AG04449 (cell line): ENCODE measurements around the gene OR1I1.
"Not testable (repeated sequence)": the region's sequence is repeated elsewhere in the genome, so short reads cannot be mapped to it uniquely, and the experiment has no call there.

Experiments
- CTCF ChIA-PET: fragments of 350-600 bp; formaldehyde crosslinking; extraction: SDS; loops from one replicate; lab custom pipeline; 2021; ENCODE audit warnings: antibody characterized with exemption; lab: Yijun Ruan, JAX
- POLR2A ChIA-PET: fragments of 400-600, 350-600 bp; formaldehyde crosslinking; extraction: SDS; loops from one replicate; lab custom pipeline; 2020; ENCODE audit warnings: antibody characterized with exemption, inconsistent platforms; lab: Yijun Ruan, JAX
- DNase-seq: peaks from one replicate; pipeline ENCODE4 v3.0.0-alpha.2; 2010; ENCODE audit warnings: low read depth, low spot score
- H3K4me3 ChIP-seq: 2 replicates; pipeline ENCODE4 v1.5.1; 2011; ENCODE audit warnings: low read depth, mild to moderate bottlenecking, control low read depth, low read length
- TF ChIP-seq, protein P1 (sequence below): IDR thresholded peaks from one replicate; pipeline ENCODE4 v1.5.1; 2011; ENCODE audit warnings: mild to moderate bottlenecking, moderate library complexity, low read length, control low read depth, inconsistent platforms; ENCODE audit not compliant: insufficient read depth; ENCODE audit errors: missing control alignments

OR1I1 gene

DNA sequence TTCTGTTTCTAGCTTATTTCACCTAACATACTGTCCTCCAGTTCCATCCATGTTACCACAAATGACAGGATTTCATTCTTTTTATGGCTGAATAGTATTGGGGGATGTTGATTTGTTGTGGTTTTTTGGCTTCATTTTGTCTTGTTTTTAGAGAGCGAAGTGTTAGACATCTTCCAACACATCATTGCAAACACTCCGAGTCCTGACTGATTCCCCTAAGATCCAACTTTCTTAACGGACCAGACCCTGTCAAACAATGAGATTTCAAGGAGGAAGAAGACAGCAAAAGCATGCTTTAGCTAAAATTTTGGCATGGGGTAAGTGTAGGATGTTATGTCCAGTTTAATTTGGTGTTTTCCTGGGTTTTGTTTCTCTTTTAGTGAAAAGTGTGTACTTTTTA, 36.5 kb upstream of the OR1I1 start:
- ChIA-PET POLR2A (no interaction called here), CTCF (no interaction called here)
- H3K4me3 ChIP-seq = no peak overlapping the region
- no peak for DNase-seq
- TF ChIP-seq, protein P1, sequence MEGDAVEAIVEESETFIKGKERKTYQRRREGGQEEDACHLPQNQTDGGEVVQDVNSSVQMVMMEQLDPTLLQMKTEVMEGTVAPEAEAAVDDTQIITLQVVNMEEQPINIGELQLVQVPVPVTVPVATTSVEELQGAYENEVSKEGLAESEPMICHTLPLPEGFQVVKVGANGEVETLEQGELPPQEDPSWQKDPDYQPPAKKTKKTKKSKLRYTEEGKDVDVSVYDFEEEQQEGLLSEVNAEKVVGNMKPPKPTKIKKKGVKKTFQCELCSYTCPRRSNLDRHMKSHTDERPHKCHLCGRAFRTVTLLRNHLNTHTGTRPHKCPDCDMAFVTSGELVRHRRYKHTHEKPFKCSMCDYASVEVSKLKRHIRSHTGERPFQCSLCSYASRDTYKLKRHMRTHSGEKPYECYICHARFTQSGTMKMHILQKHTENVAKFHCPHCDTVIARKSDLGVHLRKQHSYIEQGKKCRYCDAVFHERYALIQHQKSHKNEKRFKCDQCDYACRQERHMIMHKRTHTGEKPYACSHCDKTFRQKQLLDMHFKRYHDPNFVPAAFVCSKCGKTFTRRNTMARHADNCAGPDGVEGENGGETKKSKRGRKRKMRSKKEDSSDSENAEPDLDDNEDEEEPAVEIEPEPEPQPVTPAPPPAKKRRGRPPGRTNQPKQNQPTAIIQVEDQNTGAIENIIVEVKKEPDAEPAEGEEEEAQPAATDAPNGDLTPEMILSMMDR = no peak

DNA sequence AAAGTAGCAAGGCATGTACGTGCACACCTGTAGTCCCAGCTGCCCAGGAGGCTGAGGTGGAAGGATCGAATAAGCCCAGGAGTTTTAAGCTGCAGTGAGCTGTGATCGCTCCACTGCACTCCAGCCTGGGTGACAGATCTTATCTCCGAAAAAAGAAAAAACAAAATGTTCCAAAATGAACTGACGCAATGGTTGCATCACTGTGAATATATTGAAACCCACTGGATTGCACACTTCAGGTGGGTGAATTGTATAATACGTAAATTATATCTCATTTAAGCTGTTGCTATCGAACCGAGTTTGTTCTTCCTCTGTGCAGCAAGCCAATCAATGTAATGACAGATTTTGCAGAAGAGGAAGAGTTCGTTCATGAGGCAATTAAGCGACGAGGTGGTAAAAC, 34.3 kb upstream of the OR1I1 start:
- ChIA-PET CTCF (no interaction called here), POLR2A (no interaction called here)
- TF ChIP-seq, protein P1 = no peak
- no peak for DNase-seq
- H3K4me3 ChIP-seq = no peak overlapping the region

DNA sequence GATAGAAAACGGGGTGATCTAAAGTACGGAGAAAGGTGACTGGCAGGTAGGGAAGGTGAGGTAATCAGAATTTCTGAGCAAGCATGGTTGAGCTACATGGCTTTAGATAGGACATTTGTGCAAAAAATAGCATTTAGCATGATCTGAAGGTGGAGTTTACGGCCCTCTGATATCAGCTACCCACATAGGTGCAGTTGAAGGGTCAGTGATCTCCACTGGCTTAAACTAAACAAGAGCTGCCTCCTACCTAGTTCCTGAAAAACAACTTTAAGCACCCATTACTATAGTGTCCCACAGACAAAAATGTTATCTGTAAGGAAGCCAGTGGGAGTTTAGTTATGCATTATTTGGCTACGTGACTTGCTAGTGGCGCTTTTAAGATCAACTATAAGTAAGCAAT, 33.9 kb upstream of the OR1I1 start:
- no peak for DNase-seq
- no peak overlapping the region for H3K4me3 ChIP-seq
- CTCF ChIA-PET = no interaction called here
- TF ChIP-seq, protein P1 = no peak
- POLR2A ChIA-PET = no interaction called here

DNA sequence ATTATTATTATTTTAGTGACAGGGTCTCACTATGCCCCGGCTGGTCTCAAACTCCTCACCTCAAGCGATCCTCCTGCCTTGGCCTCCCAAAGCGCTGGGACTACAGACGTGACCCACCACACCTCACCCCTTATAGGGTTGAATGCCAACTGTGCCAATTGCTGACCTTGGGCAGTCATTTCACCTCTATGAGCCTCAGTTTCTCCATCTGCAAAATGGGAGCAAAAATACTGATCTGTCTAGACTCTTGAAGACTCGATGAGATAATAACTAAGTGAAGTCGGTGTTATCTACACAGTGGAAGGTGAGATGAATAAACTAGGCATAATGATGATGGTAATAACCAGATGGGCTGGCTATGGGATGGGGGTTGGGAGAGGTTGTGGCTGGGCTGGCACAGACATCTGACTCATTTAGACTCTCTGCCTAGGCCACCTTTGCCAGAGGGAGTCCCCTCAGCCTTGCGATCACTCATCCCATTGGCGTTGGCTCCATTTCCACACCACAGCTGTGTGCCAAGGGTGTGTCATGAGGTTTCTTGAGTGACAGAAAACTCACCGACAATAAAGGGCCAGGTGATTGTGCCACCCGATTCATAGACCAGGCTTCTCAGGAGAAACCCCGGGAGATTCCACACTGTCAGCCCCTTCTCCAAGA, 33.0 kb upstream of the OR1I1 start, which contains the start of gene CASP14:
TSS of gene CASP14 (plus strand) at position 596 of the 657 bp plus-strand sequence. CDS start 2,772 bp downstream, outside the sequence.
- ChIA-PET CTCF (no interaction called here), POLR2A (no interaction called here)
- no peak within 1 kb of the TSS for H3K4me3 ChIP-seq
- no peak for DNase-seq
- TF ChIP-seq, protein P1 = no peak

DNA sequence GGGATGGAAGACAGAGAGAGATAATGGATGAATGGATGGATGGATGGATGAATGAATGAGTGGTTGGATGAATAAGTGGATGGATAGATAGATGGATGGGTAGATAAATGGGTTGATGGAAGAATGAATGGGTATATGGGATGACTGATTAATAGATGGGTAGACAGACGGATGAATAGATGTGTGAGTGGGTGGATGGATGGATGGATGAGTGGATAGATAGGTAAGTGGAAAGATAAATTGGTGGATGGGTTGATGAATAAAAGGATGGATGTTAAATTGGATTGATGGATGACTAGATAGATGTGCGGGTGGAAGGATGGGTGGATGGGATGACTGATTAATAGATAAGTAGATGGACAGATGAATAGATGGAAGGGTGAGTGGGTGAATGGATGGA, 31.4 kb upstream of the OR1I1 start:
- CTCF ChIA-PET = no interaction called here
- DNase-seq = no peak
- H3K4me3 ChIP-seq = no peak overlapping the region
- POLR2A ChIA-PET = no interaction called here
- TF ChIP-seq, protein P1 = no peak

DNA sequence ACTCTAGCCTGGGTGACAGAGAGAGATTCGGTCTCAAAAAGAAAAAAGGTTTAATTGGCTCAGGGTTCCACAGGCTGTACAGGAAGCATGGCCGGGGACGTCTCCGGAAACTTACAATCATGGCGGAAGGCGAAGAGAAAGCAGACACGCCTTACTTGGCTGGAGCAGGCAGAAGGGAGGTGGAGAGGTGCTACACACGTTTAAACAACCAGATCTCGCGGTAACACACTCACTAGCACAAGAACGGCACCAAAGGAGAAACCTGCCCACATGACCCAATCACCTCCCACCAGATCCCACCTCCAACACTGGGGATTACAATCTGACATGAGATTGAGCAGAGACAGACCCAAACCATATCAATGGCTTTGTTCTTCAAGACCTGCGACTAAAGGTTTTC, 20.0 kb upstream of the OR1I1 start:
- POLR2A ChIA-PET = no interaction called here
- DNase-seq = no peak
- TF ChIP-seq, protein P1 = no peak
- H3K4me3 ChIP-seq = no peak overlapping the region
- CTCF ChIA-PET = no interaction called here

DNA sequence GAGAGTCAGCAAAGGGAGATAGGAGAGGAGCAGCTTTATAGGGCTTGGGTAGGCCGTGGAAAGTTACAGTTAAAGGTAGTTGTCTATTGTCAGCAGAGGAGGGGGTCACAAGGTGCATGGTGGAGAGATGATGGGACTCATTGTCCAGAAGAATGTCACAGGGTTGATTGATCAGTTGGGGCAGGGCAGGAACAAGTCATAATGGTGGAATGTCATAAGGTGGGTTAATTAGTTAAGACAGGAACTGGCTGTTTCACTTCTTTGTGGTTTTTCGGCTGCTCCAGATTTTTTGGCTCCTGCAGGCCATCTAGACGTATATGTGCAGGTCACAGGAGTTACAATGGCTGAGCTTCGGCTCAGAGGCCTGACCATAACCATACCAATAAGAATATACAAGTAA, 11.6 kb upstream of the OR1I1 start:
- H3K4me3 ChIP-seq, POLR2A ChIA-PET, CTCF ChIA-PET, DNase-seq: not testable (repeated sequence)
